ENCODE data around the gene TRAK1.

TRAK1 gene

DNA sequence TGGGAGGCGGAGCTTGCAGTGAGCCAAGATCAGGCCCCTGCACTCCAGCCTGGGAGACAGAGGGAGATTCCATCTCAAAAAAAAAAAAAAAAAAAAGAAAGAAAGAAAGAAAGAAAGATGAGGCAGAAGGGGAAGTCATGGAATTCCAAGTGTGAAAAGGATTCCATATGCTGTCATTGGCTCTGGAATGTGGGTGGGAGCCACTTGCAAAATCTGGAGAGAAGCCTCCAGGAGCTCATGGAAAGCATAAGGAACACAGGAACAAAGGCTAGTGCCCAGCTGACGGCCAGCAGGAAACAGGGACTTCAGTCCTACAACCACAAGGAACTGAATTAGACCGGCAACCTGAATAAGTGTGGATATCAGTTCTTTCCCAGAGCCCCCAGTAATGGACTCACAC, 12.5 kb upstream of the TRAK1 start:
- TF ChIP-seq, protein P1, sequence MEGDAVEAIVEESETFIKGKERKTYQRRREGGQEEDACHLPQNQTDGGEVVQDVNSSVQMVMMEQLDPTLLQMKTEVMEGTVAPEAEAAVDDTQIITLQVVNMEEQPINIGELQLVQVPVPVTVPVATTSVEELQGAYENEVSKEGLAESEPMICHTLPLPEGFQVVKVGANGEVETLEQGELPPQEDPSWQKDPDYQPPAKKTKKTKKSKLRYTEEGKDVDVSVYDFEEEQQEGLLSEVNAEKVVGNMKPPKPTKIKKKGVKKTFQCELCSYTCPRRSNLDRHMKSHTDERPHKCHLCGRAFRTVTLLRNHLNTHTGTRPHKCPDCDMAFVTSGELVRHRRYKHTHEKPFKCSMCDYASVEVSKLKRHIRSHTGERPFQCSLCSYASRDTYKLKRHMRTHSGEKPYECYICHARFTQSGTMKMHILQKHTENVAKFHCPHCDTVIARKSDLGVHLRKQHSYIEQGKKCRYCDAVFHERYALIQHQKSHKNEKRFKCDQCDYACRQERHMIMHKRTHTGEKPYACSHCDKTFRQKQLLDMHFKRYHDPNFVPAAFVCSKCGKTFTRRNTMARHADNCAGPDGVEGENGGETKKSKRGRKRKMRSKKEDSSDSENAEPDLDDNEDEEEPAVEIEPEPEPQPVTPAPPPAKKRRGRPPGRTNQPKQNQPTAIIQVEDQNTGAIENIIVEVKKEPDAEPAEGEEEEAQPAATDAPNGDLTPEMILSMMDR (IDR thresholded peaks at IDR 0.05; ENCODE audit: low read depth, low read length, missing control alignments): no peak

DNA sequence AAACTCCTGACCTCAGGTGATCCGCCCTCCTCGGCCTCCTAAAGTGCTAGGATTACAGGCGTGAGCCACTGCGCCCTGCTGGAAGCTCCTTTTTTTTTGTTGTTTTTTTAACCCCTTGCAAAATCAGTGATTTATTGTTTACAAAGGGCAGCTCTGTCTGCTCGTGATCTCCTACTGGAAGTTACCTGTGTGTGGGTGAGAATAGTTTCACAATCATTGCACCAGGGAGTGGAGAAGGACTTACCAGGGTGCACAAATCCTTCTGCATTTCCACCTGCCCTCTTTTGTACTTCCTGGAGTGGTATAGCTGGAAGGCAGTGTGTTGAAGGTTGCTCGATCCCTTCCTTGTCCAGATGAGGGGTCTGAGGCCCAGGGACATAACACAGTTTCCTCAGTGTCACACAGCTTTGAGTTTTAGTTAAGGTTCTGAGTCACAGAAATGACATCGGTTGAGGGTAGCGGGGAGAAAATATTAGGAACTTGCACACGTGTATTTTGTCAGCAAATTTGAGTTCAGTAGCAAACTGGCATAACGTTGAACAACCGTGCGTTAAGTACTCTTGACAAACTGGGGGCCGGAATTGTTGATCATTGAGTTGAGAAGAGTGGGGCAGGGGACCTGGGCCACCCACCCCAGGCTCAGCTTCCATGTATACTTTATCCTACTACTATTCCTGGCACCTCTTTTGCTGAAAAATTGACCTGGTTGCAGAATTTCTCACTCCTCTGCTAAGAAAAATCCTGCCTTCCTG, 11.3 kb upstream of the TRAK1 start:
- H3K4me3 ChIP-seq (replicated peaks; ENCODE audit: low read depth, low read length): no peak overlapping the region
- DNase-seq (ENCODE audit: extremely low read depth, low read depth): no peak
- TF ChIP-seq, protein P1 (IDR thresholded peaks at IDR 0.05; ENCODE audit: low read depth, low read length, missing control alignments): no peak

More for the DNA sequence above, 12.5 kb upstream of the TRAK1 start:
- DNase-seq (ENCODE audit: extremely low read depth, low read depth): no peak
- no peak overlapping the region for H3K4me3 ChIP-seq (replicated peaks; ENCODE audit: low read depth, low read length)

DNA sequence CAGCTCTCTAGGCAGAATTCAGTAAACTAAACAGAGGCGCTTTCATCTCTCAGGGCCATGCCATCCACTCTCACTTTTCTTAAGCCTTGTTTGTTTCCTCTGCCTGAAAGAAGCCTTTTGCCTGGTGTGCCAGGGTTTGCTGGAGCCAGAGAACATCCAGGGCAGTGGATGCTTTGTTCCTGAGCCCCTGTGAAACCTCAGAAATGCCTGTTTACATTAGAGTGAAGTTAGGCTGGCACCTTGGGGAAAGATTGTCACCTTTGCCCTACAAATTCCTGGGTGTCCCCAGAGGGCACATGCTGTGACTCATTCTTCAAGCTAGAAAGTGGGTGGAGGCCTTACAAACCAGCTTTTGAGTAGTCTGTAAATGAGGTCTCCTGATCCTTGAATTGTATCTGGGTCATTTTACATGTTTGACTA, 10.7 kb upstream of the TRAK1 start:
- no peak overlapping the region for H3K4me3 ChIP-seq (replicated peaks; ENCODE audit: low read depth, low read length)
- no peak for DNase-seq (ENCODE audit: extremely low read depth, low read depth)
- TF ChIP-seq, protein P1 (IDR thresholded peaks at IDR 0.05; ENCODE audit: low read depth, low read length, missing control alignments): no peak

DNA sequence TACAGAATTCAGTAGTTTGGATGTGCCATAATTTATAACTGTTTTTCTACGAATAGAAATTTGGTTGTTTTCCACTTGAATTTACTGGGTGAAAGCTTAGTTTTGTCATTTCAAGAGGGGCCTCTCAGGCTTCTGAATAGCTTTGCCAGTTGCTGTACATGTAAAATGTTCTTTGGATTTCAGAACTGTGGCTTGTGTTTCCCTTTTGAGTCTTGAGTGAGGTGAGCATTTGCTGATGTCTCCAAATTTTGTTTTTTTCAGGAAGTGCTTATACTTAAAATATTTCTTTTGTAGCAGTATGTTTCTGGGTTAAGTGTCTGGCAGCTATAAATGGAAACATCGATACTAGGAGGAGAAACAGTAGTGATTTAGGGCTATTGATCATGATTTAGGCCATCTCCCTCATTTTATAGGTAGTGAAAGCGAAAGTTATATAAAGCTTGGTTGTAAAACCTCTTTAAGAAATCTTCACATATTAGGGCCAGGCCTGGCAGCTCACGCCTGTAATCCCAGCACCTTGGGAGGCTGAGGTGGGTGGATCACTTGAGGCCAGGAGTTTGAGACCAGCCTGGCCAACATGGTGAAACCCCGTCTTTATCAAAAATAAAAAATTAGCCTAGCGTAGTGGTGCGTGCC, 9.2 kb upstream of the TRAK1 start:
- TF ChIP-seq, protein P1 (IDR thresholded peaks at IDR 0.05; ENCODE audit: low read depth, low read length, missing control alignments): no peak
- H3K4me3 ChIP-seq (replicated peaks; ENCODE audit: low read depth, low read length): no peak overlapping the region
- DNase-seq (ENCODE audit: extremely low read depth, low read depth): no peak

DNA sequence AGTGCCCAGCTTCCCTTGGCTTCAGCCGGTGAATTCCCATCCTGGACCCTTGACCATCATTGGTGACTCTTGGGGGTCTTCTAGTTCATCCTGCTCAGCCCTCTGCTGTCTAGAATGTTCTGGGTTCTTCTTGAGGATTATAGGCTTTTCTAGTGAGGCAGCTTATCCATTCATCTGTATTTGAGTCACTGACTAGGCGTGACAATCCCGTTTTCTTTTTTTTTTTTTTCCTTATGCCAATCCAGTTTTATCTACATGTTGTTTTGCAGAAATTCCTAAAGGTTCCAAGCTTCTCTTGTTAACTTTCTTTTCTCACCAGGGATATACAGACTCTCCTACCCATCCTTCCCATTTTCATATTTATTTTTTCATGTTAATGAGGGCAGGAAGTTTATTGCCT, 6.6 kb upstream of the TRAK1 start:
- H3K4me3 ChIP-seq (replicated peaks; ENCODE audit: low read depth, low read length): no peak overlapping the region
- no peak for DNase-seq (ENCODE audit: extremely low read depth, low read depth)
- TF ChIP-seq, protein P1 (IDR thresholded peaks at IDR 0.05; ENCODE audit: low read depth, low read length, missing control alignments): no peak

DNA sequence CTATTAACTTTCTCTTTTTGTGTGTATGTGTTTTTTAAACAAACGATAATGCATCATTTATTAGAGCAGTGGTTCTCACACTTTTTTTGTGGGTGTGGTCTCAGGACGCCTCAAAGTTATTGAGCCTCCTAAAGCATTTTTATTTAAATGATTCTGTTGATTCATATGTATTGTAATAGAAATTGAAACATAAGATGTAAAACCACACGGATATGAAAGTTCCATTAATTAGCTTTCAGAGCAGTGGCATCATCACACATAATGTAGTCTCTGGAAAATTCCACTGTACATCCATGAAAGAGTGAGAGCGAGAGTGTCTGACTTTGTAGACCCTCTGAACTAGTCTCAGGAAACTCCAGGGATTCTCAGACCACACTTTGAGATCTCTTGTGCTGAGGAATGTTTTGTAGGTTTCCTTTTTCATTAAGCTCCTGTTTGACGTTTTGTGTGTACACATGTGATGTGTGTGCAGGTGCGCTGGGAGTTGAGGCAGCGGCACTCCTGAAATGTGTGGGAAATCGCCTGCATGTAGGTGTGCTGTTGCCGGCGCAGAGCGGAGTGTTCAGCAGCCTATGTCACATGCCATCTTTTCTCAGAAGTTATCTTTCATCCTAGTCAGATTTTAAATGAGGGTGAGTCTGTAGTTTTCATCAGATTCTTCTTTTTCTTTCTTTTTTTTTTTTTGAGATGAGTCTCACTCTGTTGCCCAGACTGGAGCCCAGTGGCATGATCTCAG, 5.3 kb upstream of the TRAK1 start:
- no peak for DNase-seq (ENCODE audit: extremely low read depth, low read depth)
- TF ChIP-seq, protein P1 (IDR thresholded peaks at IDR 0.05; ENCODE audit: low read depth, low read length, missing control alignments): no peak
- no peak overlapping the region for H3K4me3 ChIP-seq (replicated peaks; ENCODE audit: low read depth, low read length)
